Neural cell (in vitro differentiated cells): ENCODE measurements around the gene OAF. TPM values are rescaled to one million over a fixed set of nuclear protein-coding genes. Genes with fewer than 3 reads are reported as not detected.
"Not testable (repeated sequence)": the region's sequence is repeated elsewhere in the genome, so short reads cannot be mapped to it uniquely, and the experiment has no call there.

Source experiments
- H2AFZ ChIP-seq: fragments of 200-600, 300-800 bp; sonication (generic), shearing (Covaris generic); 2 replicates; pipeline ENCODE4 v1.6.0; 2014; ENCODE audit warnings: low read depth, mild to moderate bottlenecking, antibody characterized with exemption, low read length, moderate library complexity
- H3F3A ChIP-seq: fragments of 200-600 bp; shearing (Covaris generic); 2 replicates; pipeline ENCODE4 v1.6.1; 2016; ENCODE audit warnings: mild to moderate bottlenecking, moderate library complexity, mixed read lengths, antibody characterized with exemption, low read length; ENCODE audit not compliant: insufficient read depth, poor library complexity, severe bottlenecking
- H3K27ac ChIP-seq: fragments of 200-600, 300-800 bp; sonication (generic), shearing (Covaris generic); 2 replicates; pipeline ENCODE4 v1.5.1; 2014; ENCODE audit warnings: mild to moderate bottlenecking, low read length, moderate library complexity
- H3K27me3 ChIP-seq: fragments of 300-800, 200-600 bp; sonication (generic), shearing (Covaris generic); 2 replicates; pipeline ENCODE4 v1.6.0; 2014; ENCODE audit warnings: mild to moderate bottlenecking, low read depth, low read length, moderate library complexity; ENCODE audit not compliant: insufficient read depth
- H3K36me3 ChIP-seq: fragments of 300-800, 200-600 bp; sonication (generic), shearing (Covaris generic); 2 replicates; pipeline ENCODE4 v1.5.1; 2014; ENCODE audit warnings: mild to moderate bottlenecking, antibody characterized with exemption, low read length, moderate library complexity; ENCODE audit not compliant: insufficient read depth
- H3K4me2 ChIP-seq: fragments of 300-800, 200-600 bp; sonication (generic), shearing (Covaris generic); 2 replicates; pipeline ENCODE4 v1.6.0; 2014; ENCODE audit warnings: mild to moderate bottlenecking, low read length
- H3K4me3 ChIP-seq: fragments of 300-800, 200-600 bp; sonication (generic), shearing (Covaris generic); 2 replicates; pipeline ENCODE4 v1.5.1; 2014; ENCODE audit warnings: mild to moderate bottlenecking, low read length, moderate library complexity
- H3K79me2 ChIP-seq: fragments of 200-600 bp; shearing (Covaris generic); replicated peaks from 2 replicates; pipeline ENCODE4 v1.6.0; 2014; ENCODE audit warnings: mild to moderate bottlenecking, low read length, moderate library complexity; ENCODE audit not compliant: insufficient read depth
- H3K9ac ChIP-seq: fragments of 300-800, 200-600 bp; sonication (generic), shearing (Covaris generic); 2 replicates; pipeline ENCODE4 v1.6.1; 2016; ENCODE audit warnings: mild to moderate bottlenecking, low read length, mixed read lengths
- H3K9me2 ChIP-seq: fragments of 200-600 bp; shearing (Covaris generic); 2 replicates; pipeline ENCODE4 v1.6.1; 2016; ENCODE audit warnings: mild to moderate bottlenecking, low read length, mixed read lengths; ENCODE audit not compliant: insufficient read depth
- H3K9me3 ChIP-seq: fragments of 200-600, 300-800 bp; sonication (generic), shearing (Covaris generic); 2 replicates; pipeline ENCODE4 v1.6.1; 2016; ENCODE audit warnings: mild to moderate bottlenecking, mixed run types, low read length, moderate library complexity, mixed read lengths
- H4K20me1 ChIP-seq: fragments of 200-600 bp; shearing (Covaris generic); 2 replicates; pipeline ENCODE4 v1.6.1; 2016; ENCODE audit warnings: mild to moderate bottlenecking, mixed run types; ENCODE audit not compliant: insufficient read depth
- EP300 ChIP-seq: fragments of 450-650 bp; conservative IDR thresholded peaks from 2 replicates; pipeline ENCODE4 v1.6.1; 2014; ENCODE audit warnings: antibody characterized with exemption, mild to moderate bottlenecking, moderate library complexity; ENCODE audit not compliant: poor library complexity, severe bottlenecking
- EZH2 ChIP-seq: fragments of 200-600, 300-800 bp; shearing (Covaris generic), sonication (generic); IDR thresholded peaks from 2 replicates; pipeline ENCODE4 v1.6.1; 2014; ENCODE audit warnings: antibody characterized with exemption, low read length, borderline replicate concordance, mild to moderate bottlenecking; ENCODE audit not compliant: insufficient read depth, poor library complexity, severe bottlenecking
- MXI1 ChIP-seq: fragments of 450-650 bp; conservative IDR thresholded peaks from 2 replicates; pipeline ENCODE4 v1.6.1; 2014; ENCODE audit warnings: antibody characterized with exemption, mild to moderate bottlenecking; ENCODE audit not compliant: poor library complexity, severe bottlenecking
- POLR2AphosphoS5 ChIP-seq: IDR thresholded peaks from 2 replicates; pipeline ENCODE4 v1.6.1; 2012
- RAD21 ChIP-seq: fragments of 450-650 bp; conservative IDR thresholded peaks from 2 replicates; pipeline ENCODE4 v1.6.1; 2014; ENCODE audit warnings: antibody characterized with exemption, mild to moderate bottlenecking, moderate library complexity
- SMC3 ChIP-seq: fragments of 450-650 bp; conservative IDR thresholded peaks from 2 replicates; pipeline ENCODE4 v1.6.1; 2014; ENCODE audit warnings: antibody characterized with exemption, mild to moderate bottlenecking, moderate library complexity; ENCODE audit not compliant: poor library complexity
- TAF1 ChIP-seq: IDR thresholded peaks from 2 replicates; pipeline ENCODE4 v1.6.1; 2012; ENCODE audit warnings: low read depth
- polyA plus RNA-seq: library from polyadenylated mRNA; depleted of rRNA; stranded (reverse); fragments of >200 nt; gene quantifications from 2 replicates; pipeline ENCODE4 v1.2.3, GENCODE V29; 2014
- TF ChIP-seq, protein P1 (sequence below): IDR thresholded peaks from 2 replicates; pipeline ENCODE4 v1.6.1; 2012; ENCODE audit warnings: borderline replicate concordance
- TF ChIP-seq, protein P2 (sequence below): fragments of 450-650 bp; IDR thresholded peaks from 2 replicates; pipeline ENCODE4 v1.5.1; 2014; ENCODE audit warnings: antibody characterized with exemption, mild to moderate bottlenecking, moderate library complexity; ENCODE audit not compliant: poor library complexity, severe bottlenecking

Gene OAF
- polyA plus RNA-seq, 1 donor from 2014 or later = 0.97 TPM

- Histone ChIP-seq H3K4me2 (no peak overlapping the region), H3K79me2 (no peaks in the 10 kb centered on the region), H3K4me3 (no peak overlapping the region), H3K9me2 (no peaks in the 10 kb centered on the region), H3K27ac (no peak overlapping the region), H2AFZ (no peak overlapping the region), H3K36me3 (no peaks in the 10 kb centered on the region), H3F3A (no peaks in the 10 kb centered on the region), H3K9ac (no peak overlapping the region), H3K27me3 (no peaks in the 10 kb centered on the region), H3K9me3 (no peaks in the 10 kb centered on the region), H4K20me1 (no peaks in the 10 kb centered on the region)
- TF ChIP-seq EP300 (no peak), SMC3 (no peak), EZH2 (no peak), POLR2AphosphoS5 (no peak), RAD21 (no peak), TAF1 (no peak), MXI1 (no peak)
- TF ChIP-seq, protein P1, sequence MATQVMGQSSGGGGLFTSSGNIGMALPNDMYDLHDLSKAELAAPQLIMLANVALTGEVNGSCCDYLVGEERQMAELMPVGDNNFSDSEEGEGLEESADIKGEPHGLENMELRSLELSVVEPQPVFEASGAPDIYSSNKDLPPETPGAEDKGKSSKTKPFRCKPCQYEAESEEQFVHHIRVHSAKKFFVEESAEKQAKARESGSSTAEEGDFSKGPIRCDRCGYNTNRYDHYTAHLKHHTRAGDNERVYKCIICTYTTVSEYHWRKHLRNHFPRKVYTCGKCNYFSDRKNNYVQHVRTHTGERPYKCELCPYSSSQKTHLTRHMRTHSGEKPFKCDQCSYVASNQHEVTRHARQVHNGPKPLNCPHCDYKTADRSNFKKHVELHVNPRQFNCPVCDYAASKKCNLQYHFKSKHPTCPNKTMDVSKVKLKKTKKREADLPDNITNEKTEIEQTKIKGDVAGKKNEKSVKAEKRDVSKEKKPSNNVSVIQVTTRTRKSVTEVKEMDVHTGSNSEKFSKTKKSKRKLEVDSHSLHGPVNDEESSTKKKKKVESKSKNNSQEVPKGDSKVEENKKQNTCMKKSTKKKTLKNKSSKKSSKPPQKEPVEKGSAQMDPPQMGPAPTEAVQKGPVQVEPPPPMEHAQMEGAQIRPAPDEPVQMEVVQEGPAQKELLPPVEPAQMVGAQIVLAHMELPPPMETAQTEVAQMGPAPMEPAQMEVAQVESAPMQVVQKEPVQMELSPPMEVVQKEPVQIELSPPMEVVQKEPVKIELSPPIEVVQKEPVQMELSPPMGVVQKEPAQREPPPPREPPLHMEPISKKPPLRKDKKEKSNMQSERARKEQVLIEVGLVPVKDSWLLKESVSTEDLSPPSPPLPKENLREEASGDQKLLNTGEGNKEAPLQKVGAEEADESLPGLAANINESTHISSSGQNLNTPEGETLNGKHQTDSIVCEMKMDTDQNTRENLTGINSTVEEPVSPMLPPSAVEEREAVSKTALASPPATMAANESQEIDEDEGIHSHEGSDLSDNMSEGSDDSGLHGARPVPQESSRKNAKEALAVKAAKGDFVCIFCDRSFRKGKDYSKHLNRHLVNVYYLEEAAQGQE = no peak
- TF ChIP-seq, protein P2, sequence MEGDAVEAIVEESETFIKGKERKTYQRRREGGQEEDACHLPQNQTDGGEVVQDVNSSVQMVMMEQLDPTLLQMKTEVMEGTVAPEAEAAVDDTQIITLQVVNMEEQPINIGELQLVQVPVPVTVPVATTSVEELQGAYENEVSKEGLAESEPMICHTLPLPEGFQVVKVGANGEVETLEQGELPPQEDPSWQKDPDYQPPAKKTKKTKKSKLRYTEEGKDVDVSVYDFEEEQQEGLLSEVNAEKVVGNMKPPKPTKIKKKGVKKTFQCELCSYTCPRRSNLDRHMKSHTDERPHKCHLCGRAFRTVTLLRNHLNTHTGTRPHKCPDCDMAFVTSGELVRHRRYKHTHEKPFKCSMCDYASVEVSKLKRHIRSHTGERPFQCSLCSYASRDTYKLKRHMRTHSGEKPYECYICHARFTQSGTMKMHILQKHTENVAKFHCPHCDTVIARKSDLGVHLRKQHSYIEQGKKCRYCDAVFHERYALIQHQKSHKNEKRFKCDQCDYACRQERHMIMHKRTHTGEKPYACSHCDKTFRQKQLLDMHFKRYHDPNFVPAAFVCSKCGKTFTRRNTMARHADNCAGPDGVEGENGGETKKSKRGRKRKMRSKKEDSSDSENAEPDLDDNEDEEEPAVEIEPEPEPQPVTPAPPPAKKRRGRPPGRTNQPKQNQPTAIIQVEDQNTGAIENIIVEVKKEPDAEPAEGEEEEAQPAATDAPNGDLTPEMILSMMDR = no peak
These were observed 37.9 kb downstream of the OAF start for GRCh38 chr11:120248551-120249278.

DNA sequence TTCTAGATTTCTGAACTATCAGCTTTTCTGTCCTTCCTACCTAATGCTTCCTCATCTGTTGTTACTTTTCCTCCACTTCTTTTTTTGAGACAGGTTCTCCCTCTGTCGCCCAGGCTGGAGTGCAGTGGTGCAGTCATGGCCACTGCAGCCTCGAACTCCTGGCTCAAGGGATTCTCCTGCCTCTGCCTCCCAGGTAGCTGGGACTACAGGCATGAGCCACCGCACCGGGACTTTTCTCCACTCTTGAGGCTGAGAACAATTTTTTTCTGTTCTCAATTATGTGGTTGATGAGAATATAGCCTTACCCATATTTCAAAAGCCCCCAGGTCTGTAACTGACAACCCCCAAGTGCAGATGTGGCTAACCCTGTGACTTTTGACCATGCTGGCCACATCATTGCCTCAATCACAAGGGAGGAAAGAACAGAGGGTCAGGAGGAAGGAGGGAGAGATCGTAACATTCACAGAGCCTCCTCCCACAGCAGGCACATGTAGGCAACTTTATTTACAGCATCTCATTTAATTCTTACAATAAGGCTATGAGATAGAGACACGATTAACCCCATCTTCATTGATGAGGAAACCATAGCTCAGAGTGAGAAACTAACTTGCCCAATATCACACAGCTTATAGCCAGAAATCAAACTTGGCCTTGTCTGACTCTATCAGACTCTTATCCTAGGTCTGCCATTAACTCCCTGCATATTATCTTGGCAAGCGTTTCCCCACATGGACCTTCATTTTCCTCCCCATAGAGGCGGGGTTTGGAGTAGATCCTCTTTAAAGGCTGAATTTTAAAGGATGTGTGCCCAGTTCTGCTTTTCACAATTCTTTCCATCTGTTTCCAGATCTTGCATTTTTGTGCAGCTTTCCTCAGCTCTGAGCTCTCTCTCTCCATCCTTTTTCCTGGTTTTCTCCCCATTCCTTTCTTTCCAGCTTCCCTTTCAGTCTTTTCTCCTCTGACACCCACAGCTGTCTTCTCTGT is 38.7 kb downstream of the OAF start:
- TF ChIP-seq SMC3 (no peak), EP300 (no peak), MXI1 (no peak), EZH2 (no peak), TAF1 (no peak), RAD21 (no peak), POLR2AphosphoS5 (no peak)
- TF ChIP-seq, protein P1 = no peak
- TF ChIP-seq, protein P2 = no peak
- H3K79me2 ChIP-seq = no peaks in the 10 kb centered on the region
- no peak overlapping the region for H3K4me3 ChIP-seq
- H2AFZ ChIP-seq = no peak overlapping the region
- H3K9me2 ChIP-seq = no peaks in the 10 kb centered on the region
- no peak overlapping the region for H3K4me2 ChIP-seq
- H3K9ac ChIP-seq = no peak overlapping the region
- no peaks in the 10 kb centered on the region for H3F3A ChIP-seq
- no peaks in the 10 kb centered on the region for H3K36me3 ChIP-seq
- H3K27ac ChIP-seq = no peak overlapping the region
- H4K20me1 ChIP-seq = no peaks in the 10 kb centered on the region
- H3K9me3 ChIP-seq = no peaks in the 10 kb centered on the region
- H3K27me3 ChIP-seq = no peaks in the 10 kb centered on the region

- H3K27ac ChIP-seq, H3K9me3 ChIP-seq, H3K9me2 ChIP-seq, H3F3A ChIP-seq, H3K36me3 ChIP-seq, H3K9ac ChIP-seq, H3K4me3 ChIP-seq, H4K20me1 ChIP-seq, H2AFZ ChIP-seq, H3K27me3 ChIP-seq, H3K79me2 ChIP-seq, H3K4me2 ChIP-seq: not testable (repeated sequence)
These were observed 42.5 kb downstream of the OAF start for GRCh38 chr11:120253377-120253776.
